GM21723 (cell line): ENCODE measurements around the gene C10orf143.

Experiments used
- ATAC-seq: cut with Tn5 transposase; IDR thresholded peaks from one replicate; pipeline ENCODE4 v1.9.1; 2021; ENCODE audit warnings: mild to moderate bottlenecking, moderate library complexity; ENCODE audit not compliant: unreplicated experiment

C10orf143 gene

GRCh38 chr10:130061760-130062159 is 48.9 kb downstream of the C10orf143 start:
- ATAC-seq: no peak

DNA sequence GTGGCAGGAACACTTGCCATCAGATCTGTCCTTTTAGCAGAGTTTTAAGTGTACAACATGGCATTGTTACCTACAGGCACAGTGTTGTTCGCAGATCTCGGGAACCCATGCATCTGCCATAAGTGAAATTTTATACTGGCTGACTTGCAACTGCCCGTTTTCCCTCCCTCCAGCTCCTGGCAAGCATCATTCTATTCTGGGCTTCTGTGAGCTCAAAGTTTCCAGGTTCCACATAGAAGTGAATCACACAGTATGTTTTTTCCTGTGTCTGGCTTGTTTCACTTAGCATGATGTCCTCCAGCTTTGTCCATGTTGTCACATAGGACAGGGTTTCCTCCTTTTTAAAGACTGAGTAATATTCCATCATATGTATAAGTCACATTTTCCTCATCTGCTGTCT is 56.6 kb downstream of the C10orf143 start:
- ATAC-seq: no peak

DNA sequence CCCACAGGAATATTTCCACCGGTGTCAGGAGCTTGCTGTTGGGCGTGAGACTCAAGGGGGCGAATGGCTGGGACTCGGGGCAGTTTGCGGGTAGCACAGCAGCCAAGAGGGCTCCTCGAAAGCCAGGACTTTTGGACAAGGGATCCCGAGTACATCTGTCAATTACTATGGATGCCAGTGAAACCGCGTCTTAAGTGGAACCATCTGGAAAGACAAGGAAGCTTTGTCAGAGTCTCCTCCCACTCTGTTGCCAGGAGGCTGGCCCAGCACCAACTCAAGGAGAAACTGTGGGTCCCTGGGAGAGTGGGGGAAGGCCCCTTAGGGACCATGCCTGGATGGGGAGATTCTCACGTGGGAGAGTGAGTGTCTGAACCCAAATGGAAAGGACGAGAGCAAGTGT is 57.1 kb downstream of the C10orf143 start:
- ATAC-seq: no peak

- no peak for ATAC-seq
Measured at GRCh38 chr10:130052193-130052592, 58.4 kb downstream of the C10orf143 start.

DNA sequence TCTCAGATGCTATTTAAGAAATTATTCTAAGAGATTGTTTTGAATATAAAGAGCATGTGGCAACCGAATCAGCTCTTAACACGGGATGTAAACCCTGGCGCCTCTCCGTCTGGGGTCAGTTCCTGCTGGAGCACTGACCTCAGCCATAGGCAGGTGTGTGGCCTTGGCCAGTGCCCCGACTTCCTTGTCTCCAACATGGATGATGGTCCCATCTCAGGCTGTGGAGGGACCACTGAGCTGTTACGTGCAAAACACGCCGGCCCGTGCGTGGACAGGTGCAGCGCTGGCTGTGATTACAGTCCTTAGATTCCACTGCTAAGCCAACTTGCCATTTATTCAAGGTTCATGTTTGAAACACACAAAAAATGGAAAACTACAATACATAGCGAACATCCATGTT is 59.9 kb downstream of the C10orf143 start:
- ATAC-seq: no peak

GRCh38 chr10:130049987-130050386 is 60.6 kb downstream of the C10orf143 start:
- no peak for ATAC-seq

DNA sequence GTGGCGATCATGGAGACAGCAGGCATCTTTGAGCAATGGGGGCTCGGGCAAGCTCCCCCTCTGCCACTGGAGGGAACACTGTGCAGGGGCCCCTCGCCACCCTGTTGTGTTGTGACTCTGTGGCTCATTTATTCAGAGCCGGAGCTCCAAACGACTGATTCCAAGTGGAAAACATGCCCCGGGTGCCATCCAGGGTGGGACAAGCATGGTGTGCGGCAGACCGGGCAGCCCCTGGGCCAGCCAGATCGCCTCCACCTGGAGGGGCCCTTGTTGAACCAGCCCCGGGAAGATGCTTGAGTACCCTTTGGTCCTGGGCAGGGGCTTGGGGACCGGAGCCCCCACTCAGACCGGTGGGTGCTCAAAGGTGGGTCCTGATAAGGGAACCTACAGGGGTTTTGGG is 61.4 kb downstream of the C10orf143 start:
- ATAC-seq: no peak

DNA sequence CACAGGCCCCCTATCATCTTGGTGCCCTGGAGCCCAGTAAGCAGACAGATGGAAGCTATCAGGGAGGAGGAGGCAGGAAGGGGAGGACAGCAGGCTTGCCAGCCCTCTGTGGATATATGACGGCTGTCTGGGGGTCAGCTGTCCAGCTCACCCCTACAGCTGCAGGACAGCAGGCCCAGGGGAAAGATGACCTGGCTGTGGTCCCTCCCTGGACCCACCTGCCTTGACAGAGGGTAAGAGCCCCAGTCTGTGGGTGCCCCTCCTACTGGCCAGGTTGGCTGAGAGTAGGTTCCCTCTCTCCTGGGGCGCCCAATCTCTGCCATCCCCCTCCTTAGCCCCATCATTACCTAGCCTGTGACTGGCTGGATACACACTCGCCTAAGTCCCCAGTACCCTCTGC is 62.5 kb downstream of the C10orf143 start:
- ATAC-seq: no peak

- ATAC-seq: no peak
Measured at GRCh38 chr10:130047336-130047735, 63.3 kb downstream of the C10orf143 start.

DNA sequence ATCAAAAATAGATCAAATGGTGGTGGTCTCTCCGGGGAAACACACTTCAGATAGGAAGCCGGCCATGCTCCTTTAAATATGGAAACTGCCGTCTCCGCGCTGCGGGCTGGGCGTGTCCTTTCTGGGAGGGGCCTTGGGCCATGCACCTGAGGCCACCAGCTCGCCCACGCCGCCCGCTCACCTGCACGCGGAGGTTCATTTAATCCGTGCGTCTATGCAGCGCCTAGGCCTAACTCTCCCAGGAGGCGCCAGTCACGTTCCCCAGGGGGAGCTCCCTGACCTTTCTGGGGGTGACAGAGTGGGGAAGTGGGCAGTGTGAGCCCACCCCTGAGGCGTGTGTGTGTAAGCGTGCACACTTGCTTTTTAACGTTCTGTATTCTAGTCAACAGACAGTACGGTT is 64.0 kb downstream of the C10orf143 start:
- ATAC-seq: no peak

GRCh38 chr10:130045801-130046321 is 64.8 kb downstream of the C10orf143 start:
- ATAC-seq: no peak

- ATAC-seq: no peak
Measured at GRCh38 chr10:130045091-130045652, 65.5 kb downstream of the C10orf143 start.

DNA sequence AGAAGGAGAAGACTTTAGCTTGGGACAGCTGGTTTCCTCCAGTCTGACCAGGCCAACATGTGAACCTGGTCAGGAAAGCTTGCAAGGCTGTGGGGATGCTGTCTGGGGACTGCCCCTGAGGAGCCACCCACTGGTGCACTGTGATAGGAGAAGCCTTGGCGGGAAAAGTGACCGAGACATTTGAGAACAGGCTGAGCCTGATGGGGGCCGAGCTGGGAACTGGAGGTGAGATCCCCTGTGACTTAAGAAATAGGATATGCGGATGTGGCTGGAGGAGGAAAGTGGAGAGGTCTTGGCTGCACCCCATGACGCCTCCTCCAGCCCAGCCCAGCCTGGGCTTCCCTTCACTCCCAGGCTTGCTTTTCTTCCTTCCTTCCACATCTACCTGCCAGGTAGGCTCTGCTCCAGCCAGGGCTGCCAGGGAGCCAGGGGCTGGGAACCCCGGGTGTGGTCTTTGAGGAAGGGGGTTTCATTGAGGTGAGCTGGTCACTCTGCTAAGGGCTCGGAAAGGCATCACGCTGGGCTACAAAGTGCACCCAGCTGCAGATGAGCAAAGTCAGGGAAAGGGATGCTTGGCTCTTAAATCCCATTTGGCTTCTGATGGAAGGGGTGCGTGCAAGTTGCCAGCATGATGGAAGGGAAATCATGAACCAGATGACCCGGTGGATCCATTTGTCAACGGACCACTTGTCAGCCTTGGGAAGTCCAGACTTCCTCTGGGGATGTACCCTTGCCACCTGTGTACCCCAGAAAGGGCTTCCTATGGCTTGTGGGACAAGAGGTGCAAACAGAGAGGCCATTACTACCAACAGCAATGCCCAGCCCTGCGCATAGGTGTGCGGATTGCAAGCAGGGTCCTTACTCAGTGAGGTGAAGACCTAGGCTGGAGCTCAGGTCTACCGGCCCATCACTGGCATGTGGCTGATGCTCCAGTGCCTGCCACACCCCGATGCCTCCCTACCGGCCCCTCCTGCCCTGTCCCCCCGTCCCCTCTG is 66.3 kb downstream of the C10orf143 start:
- no peak for ATAC-seq

DNA sequence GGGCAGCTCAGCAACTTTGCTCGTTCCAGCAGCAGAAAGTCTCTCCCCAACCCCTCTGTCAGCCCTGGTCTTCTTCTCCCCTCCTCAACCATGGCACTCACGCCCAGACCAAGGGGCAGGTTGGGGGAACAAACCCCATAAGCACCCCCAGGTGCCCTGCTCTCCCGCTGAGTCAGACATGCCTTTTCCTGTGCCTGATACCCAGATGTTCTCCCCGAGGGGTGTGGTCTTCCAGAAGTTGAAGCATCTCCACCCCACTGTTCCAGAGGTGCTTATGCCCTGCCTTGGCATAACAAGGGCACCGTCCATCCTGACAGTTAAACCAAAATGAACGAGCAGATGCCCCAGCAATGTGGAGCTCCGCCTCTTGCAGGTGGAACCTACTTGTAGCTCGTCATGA is 67.1 kb downstream of the C10orf143 start:
- no peak for ATAC-seq

DNA sequence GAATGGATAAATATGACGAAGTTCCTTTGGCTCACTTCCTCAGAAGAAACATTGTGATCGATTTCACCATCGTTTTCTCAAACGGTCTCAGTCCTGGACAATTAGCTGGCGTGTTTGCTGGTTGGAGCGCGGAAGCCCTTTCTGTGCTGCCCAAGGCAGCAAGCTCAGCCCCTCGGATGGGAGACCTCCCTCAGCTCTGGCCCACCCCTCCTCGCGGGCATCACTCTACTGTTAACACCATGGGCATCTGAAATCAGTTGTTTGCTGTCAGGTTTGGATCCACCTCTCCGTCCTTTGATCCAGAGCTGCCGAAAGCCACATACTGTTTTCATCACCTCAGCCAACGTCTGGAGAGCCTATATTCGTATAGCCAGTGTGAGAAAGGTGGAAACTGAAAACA is 68.2 kb downstream of the C10orf143 start:
- no peak for ATAC-seq

- ATAC-seq: no peak
Measured at GRCh38 chr10:130041451-130042371, 68.9 kb downstream of the C10orf143 start.

GRCh38 chr10:130040817-130041330 is 69.8 kb downstream of the C10orf143 start:
- ATAC-seq: no peak

- ATAC-seq: no peak
Measured at GRCh38 chr10:130040351-130040750, 70.3 kb downstream of the C10orf143 start.

GRCh38 chr10:130039141-130039540 is 71.5 kb downstream of the C10orf143 start:
- no peak for ATAC-seq

DNA sequence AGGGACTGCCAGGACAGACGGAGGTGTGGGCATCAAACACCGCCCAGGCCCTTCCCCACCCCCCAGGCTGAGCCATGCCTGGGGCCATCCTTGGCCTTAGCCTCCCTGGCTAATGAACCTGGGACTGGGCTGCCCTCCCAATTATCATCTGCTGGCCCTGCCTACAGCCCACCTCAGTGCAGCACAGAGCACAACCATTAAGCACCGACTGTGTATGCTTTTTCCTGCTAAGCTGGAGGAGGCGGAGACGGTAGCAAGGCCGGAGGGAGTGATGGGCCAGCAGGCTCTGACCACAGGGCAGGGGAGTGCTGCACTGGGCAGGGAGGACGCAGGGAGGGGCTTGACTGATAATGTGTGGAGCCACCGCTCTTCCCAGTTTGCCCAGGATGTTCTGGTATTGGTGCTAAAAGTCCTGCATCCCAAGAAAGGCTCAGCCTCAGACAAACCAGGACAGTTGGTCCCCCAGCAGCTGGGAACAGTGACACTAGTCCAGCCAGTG is 72.0 kb downstream of the C10orf143 start:
- ATAC-seq: no peak
